ENCODE measurements around the gene TRAF4. TPM values are rescaled to one million over a fixed set of nuclear protein-coding genes. Genes with fewer than 3 reads are reported as not detected.
A peak's percentile ranks its signal among the peaks of the same experiment; 100 is the strongest.

TRAF4 gene
- total and polyA plus RNA-seq, 9 of the 15 experiments (the other 6 are each of a cell fraction or from before 2014, with no cell fraction given), result 2.4 to 147 (median 72.4) TPM

GRCh38 chr17:28735242-28735722, 8.5 kb upstream of the TRAF4 start (continued):
- TF ChIP-seq ZNF407 (IDR thresholded peaks at IDR 0.05; ENCODE audit: low read depth) (no peak), ZNF431 (CRISPR knock-in tag; IDR thresholded peaks at IDR 0.05) (no peak), OTX1 (CRISPR knock-in tag; IDR thresholded peaks at IDR 0.05) (no peak), XRCC4 (IDR thresholded peaks at IDR 0.05; ENCODE audit: extremely low read depth, insufficient read depth, insufficient read length) (no peak), HNRNPUL1 (IDR thresholded peaks at IDR 0.05; ENCODE audit: low read length) (no peak), BRF2 (IDR thresholded peaks at IDR 0.05; ENCODE audit: borderline replicate concordance, insufficient read depth, insufficient read length) (no peak), DLX4 (CRISPR knock-in tag; IDR thresholded peaks at IDR 0.05) (no peak), YBX1 (IDR thresholded peaks at IDR 0.05) (no peak), E4F1 (CRISPR knock-in tag; IDR thresholded peaks at IDR 0.05; ENCODE audit: borderline replicate concordance) (no peak), ZNF408 (CRISPR knock-in tag; IDR thresholded peaks at IDR 0.05; ENCODE audit: low read depth) (no peak), KDM5B (IDR thresholded peaks at IDR 0.05; ENCODE audit: insufficient replicate concordance, low read depth, low read length) (no peak), ZKSCAN3 (CRISPR knock-in tag; IDR thresholded peaks at IDR 0.05) (no peak), FOXM1 (IDR thresholded peaks at IDR 0.05; ENCODE audit: low read depth) (peak; percentile 15; the same call in 1 of the 2 replicates), FOXM1 (CRISPR knock-in tag; IDR thresholded peaks at IDR 0.05; ENCODE audit: low read depth) (no peak), GTF2F1 (IDR thresholded peaks at IDR 0.05; ENCODE audit: low read depth, low read length) (no peak), SNAPC5 (CRISPR knock-in tag; IDR thresholded peaks at IDR 0.05) (no peak)

All from K562 (cell line).